ENCODE measurements around the gene PSMA7.
"Not testable (repeated sequence)": the region's sequence is repeated elsewhere in the genome, so short reads cannot be mapped to it uniquely, and the experiment has no call there.

The PSMA7 gene

GRCh38 chr20:62151835-62152364 lies 8.7 kb upstream of the PSMA7 start:
- no peak for DNase-seq

- no peak for DNase-seq
Measured at GRCh38 chr20:62151225-62151624, 8.0 kb upstream of the PSMA7 start.

GRCh38 chr20:62150310-62150575 lies 7.0 kb upstream of the PSMA7 start:
- no peak for DNase-seq

GRCh38 chr20:62149532-62150309 lies 6.5 kb upstream of the PSMA7 start:
- DNase-seq = no peak

GRCh38 chr20:62148908-62149314 lies 5.7 kb upstream of the PSMA7 start:
- DNase-seq = no peak

- DNase-seq = not testable (repeated sequence)
Measured at GRCh38 chr20:62148383-62148782, 5.2 kb upstream of the PSMA7 start.

- DNase-seq = no peak
Measured at GRCh38 chr20:62147528-62147927, 4.3 kb upstream of the PSMA7 start.

GRCh38 chr20:62147125-62147524 lies 3.9 kb upstream of the PSMA7 start:
- DNase-seq = no peak

GRCh38 chr20:62146019-62146755 lies 3.0 kb upstream of the PSMA7 start:
- no peak for DNase-seq

GRCh38 chr20:62145688-62146018 lies 2.5 kb upstream of the PSMA7 start:
- no peak for DNase-seq

- peak; percentile 28 for DNase-seq
Measured at GRCh38 chr20:62143957-62144825, 997 bp upstream of the PSMA7 start.

GRCh38 chr20:62142252-62143080 lies 728 bp downstream of the PSMA7 start:
- DNase-seq = no peak

GRCh38 chr20:62141397-62142251 lies 1.6 kb downstream of the PSMA7 start:
- DNase-seq = no peak

- no peak for DNase-seq
Measured at GRCh38 chr20:62141043-62141396, 2.2 kb downstream of the PSMA7 start.

GRCh38 chr20:62139636-62140035 lies 3.6 kb downstream of the PSMA7 start:
- DNase-seq = no peak

- DNase-seq = no peak
Measured at GRCh38 chr20:62138912-62139311, 4.3 kb downstream of the PSMA7 start.

- DNase-seq = no peak
Measured at GRCh38 chr20:62138204-62138543, 5.0 kb downstream of the PSMA7 start.

GRCh38 chr20:62137478-62138203 lies 5.6 kb downstream of the PSMA7 start:
- DNase-seq = no peak

GRCh38 chr20:62137092-62137384 lies 6.2 kb downstream of the PSMA7 start:
- no peak for DNase-seq

- DNase-seq = peak; percentile 59
Measured at GRCh38 chr20:62136283-62137091, 6.7 kb downstream of the PSMA7 start.

Data from activated CD4-positive, alpha-beta T cell treated with anti-CD3 and anti-CD28 coated beads for 1 hour (primary cell).